Hindlimb muscle (tissue), 1 donor: ENCODE measurements around the gene GFOD1. TPM values are rescaled to one million over a fixed set of nuclear protein-coding genes. Genes with fewer than 3 reads are reported as not detected.

Source experiments
- DNase-seq: peaks from one replicate; pipeline ENCODE4 v3.0.0-alpha.2; 2013
- polyA plus RNA-seq: library from polyadenylated mRNA; unstranded; fragments of 120-200 nt; gene quantifications from one replicate; pipeline ENCODE4 v1.2.1, GENCODE V29; 2013; ENCODE audit not compliant: insufficient read length

Gene GFOD1
- polyA plus RNA-seq, 1 donor, result 3.4 TPM

GRCh38 chr6:13485923-13486562 lies 1.4 kb downstream of the GFOD1 start:
- peak; percentile 36 for DNase-seq

GRCh38 chr6:13485303-13485702 lies 2.1 kb downstream of the GFOD1 start:
- no peak for DNase-seq

- no peak for DNase-seq
These were observed 2.6 kb downstream of the GFOD1 start for GRCh38 chr6:13484827-13485226.

GRCh38 chr6:13484138-13484708 lies 3.2 kb downstream of the GFOD1 start:
- DNase-seq, result no peak

- DNase-seq, result no peak
These were observed 6.5 kb downstream of the GFOD1 start for GRCh38 chr6:13480631-13481501.

- DNase-seq, result no peak
These were observed 7.4 kb downstream of the GFOD1 start for GRCh38 chr6:13479971-13480434.

- DNase-seq, result no peak
These were observed 8.1 kb downstream of the GFOD1 start for GRCh38 chr6:13479206-13479800.

GRCh38 chr6:13478525-13478966 lies 8.9 kb downstream of the GFOD1 start:
- DNase-seq, result no peak

- no peak for DNase-seq
These were observed 12.6 kb downstream of the GFOD1 start for GRCh38 chr6:13474787-13475186.

GRCh38 chr6:13474360-13474759 lies 13.0 kb downstream of the GFOD1 start:
- DNase-seq, result no peak

DNA sequence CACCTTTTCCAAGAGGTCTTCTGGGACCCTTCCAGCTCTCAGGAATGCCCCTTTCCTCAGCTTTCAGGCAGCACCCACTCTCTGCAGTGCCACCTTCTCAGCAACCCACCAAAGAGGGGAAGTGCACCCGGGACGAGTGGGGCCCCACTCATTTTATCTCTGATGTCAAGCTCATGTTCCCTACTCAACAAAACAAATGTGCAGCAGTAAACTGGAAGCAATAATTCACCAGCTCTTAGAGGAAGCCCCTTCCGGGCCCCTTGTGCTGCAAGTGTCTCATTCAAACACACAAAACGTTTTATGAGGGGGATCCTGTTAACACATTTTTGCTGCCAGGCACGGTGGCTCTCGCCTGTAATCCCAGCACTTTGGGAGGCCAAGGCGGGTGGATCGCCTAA lies 13.6 kb downstream of the GFOD1 start:
- DNase-seq, result no peak

DNA sequence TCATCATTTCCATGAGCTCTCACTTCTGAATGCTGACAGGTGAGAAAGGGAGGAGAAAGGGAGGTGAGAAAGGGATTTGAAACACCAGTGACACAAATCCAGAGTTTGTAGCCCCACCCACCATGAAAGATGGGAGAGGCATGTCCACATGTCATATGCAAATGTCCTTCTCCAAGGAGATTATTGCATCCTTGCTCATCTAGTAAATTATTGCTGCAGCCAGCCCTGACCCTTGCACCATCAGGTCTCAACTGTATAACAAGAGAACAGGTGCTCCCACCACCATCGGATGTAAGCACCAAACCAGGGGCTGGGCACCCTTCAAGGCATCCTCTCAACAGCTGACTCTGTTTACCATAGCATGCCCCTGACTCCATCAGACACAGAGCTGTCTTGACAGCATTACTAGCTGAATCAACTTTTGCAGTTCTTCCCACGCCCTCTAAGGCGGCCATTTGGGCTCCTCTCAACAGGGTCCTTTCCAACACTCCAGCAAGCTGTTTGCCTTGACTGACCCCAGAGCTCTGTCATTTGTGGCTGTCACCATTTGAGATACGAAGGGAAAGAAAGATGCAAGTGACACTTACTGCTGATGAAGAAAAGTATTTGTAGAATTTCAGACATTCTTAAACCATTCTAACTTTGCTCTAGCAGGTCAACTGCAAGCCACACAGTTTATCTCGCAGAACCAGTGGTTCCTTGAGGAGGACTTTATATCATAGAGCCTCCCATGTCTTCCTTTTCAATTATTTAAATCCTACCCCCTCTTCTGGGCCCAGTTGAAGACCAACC lies 14.2 kb downstream of the GFOD1 start:
- DNase-seq, result no peak

DNA sequence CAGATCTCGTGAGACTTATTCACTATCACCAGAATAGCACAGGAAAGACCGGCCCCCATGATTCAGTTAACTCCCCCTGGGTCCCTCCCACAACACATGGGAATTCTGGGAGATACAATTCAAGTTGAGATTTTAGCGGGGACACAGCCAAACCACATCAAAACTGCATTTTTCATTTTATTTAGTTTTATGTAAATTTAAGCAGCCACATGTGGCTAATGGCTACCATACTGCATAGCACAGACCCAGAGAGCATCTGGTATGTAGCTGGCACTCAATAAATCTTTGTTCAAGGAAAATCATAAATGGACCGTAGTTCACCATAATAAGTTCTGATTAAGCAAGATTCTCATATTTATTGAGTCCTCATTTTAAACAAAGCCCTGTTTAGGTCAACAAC lies 15.3 kb downstream of the GFOD1 start:
- no peak for DNase-seq

DNA sequence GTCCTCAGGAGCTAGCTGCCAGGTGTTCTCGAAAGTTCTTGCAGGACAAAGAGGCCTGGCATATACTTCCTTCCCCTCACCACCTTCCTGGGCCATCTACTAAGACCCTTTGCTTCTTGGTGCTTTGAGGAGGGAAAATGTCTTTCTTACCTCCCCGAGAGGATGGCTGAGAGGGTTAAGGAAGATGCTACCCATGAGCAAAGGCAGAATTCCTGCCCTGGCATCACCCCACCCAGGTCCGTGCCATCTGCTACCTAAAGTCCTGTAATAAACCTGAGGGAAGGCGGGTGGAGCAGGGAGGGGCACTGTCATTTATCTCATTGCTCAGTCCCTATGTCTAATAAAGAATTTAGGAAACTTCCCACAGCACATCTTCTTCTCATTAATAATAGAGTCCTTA lies 16.2 kb downstream of the GFOD1 start:
- DNase-seq, result no peak

- DNase-seq, result no peak
These were observed 16.9 kb downstream of the GFOD1 start for GRCh38 chr6:13470238-13471140.

GRCh38 chr6:13469693-13470092 lies 17.7 kb downstream of the GFOD1 start:
- DNase-seq, result no peak

- no peak for DNase-seq
These were observed 18.6 kb downstream of the GFOD1 start for GRCh38 chr6:13468839-13469238.

- no peak for DNase-seq
These were observed 20.2 kb downstream of the GFOD1 start for GRCh38 chr6:13467216-13467600.

- DNase-seq, result no peak
These were observed 20.8 kb downstream of the GFOD1 start for GRCh38 chr6:13466304-13467215.

GRCh38 chr6:13465734-13466133 lies 21.7 kb downstream of the GFOD1 start:
- no peak for DNase-seq
